ENCODE results near the gene PTPRG. TPM values are rescaled to one million over a fixed set of nuclear protein-coding genes. Genes with fewer than 3 reads are reported as not detected.

PTPRG gene
- total RNA-seq, 2 donors from 2014 or later: 23.9 to 31.6 TPM

DNA sequence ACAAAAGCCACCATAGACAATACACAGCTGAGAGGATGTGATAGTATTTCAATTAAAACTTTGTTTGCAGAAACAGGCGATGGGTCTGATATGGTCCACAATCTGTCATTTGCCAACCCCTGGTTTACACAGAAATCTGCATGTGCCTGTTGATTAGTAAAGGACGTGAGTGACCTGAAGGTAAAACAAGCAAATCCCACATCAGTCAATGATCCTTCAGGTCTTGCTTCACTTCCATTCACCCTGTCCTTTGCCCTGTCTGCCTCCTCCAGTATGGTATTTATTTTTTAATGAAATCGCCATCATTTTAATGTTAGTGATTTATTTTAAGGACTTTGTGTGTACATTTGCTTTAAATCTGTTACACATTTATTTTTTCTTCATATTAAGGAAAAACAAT lies 645.8 kb downstream of the PTPRG start:
- Histone ChIP-seq H3K36me3 (replicated peaks in 1 of 2; ENCODE audit: insufficient read depth in 1 of 2, low read depth in 2 of 2) (no peaks in the 10 kb centered on the region), H3K9me3 (no peaks in the 10 kb centered on the region), H3K4me3 (no peak overlapping the region), H3K4me1 (no peaks in the 10 kb centered on the region), H3K27ac (no peak overlapping the region), H3K27me3 (no peaks in the 10 kb centered on the region)
- no peak for TF ChIP-seq POLR2A (IDR thresholded peaks at IDR 0.05)
- TF ChIP-seq, protein P1, sequence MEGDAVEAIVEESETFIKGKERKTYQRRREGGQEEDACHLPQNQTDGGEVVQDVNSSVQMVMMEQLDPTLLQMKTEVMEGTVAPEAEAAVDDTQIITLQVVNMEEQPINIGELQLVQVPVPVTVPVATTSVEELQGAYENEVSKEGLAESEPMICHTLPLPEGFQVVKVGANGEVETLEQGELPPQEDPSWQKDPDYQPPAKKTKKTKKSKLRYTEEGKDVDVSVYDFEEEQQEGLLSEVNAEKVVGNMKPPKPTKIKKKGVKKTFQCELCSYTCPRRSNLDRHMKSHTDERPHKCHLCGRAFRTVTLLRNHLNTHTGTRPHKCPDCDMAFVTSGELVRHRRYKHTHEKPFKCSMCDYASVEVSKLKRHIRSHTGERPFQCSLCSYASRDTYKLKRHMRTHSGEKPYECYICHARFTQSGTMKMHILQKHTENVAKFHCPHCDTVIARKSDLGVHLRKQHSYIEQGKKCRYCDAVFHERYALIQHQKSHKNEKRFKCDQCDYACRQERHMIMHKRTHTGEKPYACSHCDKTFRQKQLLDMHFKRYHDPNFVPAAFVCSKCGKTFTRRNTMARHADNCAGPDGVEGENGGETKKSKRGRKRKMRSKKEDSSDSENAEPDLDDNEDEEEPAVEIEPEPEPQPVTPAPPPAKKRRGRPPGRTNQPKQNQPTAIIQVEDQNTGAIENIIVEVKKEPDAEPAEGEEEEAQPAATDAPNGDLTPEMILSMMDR (IDR thresholded peaks at IDR 0.05): no peak
- 77 to 80% methylated on average over 3 of the region's 3 CpGs for WGBS, 2 donors
- ATAC-seq (no peak), DNase-seq (no peak)
- intact Hi-C loops (cut with DNase I): no loop called here

DNA sequence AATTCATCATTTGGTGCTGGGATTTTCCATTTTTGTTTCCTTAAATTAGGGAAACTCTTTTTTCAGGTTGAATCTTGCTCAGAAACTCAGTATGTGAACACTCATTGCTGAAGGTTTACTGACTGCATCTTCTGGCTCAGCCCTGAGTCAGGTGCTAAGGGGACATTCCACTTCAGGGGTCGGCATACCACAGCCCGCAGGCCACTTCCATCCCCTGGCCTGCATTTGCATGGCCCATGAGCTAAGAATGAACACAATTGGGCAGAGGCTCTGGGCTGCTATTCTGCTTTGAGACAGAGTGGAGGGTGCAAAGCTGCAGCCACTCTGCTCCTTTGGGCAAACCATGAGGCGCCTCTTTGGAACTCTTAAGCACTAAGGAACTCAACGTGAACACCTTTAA lies 647.0 kb downstream of the PTPRG start:
- no peaks in the 10 kb centered on the region for H3K27me3 ChIP-seq
- ATAC-seq: no peak
- no peak overlapping the region for H3K4me3 ChIP-seq
- TF ChIP-seq POLR2A (IDR thresholded peaks at IDR 0.05): no peak
- TF ChIP-seq, protein P1 (IDR thresholded peaks at IDR 0.05): no peak
- no peaks in the 10 kb centered on the region for H3K4me1 ChIP-seq
- no peaks in the 10 kb centered on the region for H3K9me3 ChIP-seq
- intact Hi-C loops (cut with DNase I): no loop called here
- no peak for DNase-seq
- H3K36me3 ChIP-seq (replicated peaks in 1 of 2; ENCODE audit: insufficient read depth in 1 of 2, low read depth in 2 of 2): no peaks in the 10 kb centered on the region
- H3K27ac ChIP-seq: no peak overlapping the region
- 87 to 94% methylated on average over 4 of the region's 4 CpGs for WGBS, 2 donors

DNA sequence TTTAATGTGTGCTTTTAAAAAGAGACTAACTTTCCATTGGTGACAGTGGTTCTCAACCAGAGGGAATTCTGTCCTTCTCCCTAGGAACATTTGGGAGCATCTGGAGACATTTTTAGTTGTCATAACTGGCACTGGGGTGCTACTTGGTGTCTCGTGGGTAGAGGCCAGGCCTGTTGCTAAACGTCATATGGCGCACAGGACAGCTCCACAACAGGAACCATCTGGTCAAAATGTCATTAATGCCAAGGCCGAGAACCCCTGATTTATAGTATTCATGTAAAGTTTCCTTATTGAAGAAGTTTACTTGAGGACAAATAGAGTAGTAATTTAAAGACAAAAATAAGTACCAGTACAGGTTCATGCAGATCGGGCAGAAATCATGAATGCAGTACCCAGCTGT lies 647.7 kb downstream of the PTPRG start:
- no peak for ATAC-seq
- H3K4me3 ChIP-seq: no peak overlapping the region
- H3K4me1 ChIP-seq: no peaks in the 10 kb centered on the region
- no peak overlapping the region for H3K27ac ChIP-seq
- no peak for TF ChIP-seq POLR2A (IDR thresholded peaks at IDR 0.05)
- H3K36me3 ChIP-seq (replicated peaks in 1 of 2; ENCODE audit: insufficient read depth in 1 of 2, low read depth in 2 of 2): no peaks in the 10 kb centered on the region
- no peaks in the 10 kb centered on the region for H3K27me3 ChIP-seq
- DNase-seq: no peak
- intact Hi-C loops (cut with DNase I): no loop called here
- 65 to 85% methylated on average over 5 of the region's 5 CpGs for whole genome bisulfite sequencing, 2 donors
- no peaks in the 10 kb centered on the region for H3K9me3 ChIP-seq

DNA sequence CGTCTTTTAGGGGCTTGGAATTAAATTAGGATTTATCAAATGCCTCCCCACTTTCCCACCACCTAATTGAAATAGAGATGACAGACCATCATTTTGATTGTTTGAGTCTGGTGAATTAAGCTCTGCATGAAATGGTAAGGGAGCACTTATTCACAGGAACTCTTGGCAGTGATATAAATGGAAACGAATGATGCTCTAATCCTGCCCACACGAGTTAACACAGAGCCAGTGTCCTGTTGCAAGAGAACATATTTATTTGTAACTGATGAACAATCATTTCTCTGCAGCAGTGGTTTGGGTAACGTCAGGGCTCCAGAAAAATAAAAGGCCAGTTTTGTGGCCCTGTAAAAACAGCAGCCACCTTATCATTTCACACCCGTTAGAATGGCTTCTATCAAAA lies 648.6 kb downstream of the PTPRG start:
- ATAC-seq (no peak), DNase-seq (no peak)
- H3K4me1 ChIP-seq: no peaks in the 10 kb centered on the region
- H3K9me3 ChIP-seq: no peaks in the 10 kb centered on the region
- no peak overlapping the region for H3K27ac ChIP-seq
- no peaks in the 10 kb centered on the region for H3K27me3 ChIP-seq
- H3K36me3 ChIP-seq (replicated peaks in 1 of 2; ENCODE audit: insufficient read depth in 1 of 2, low read depth in 2 of 2): no peaks in the 10 kb centered on the region
- WGBS, 2 donors: 71% methylated on average over 5 of the region's 5 CpGs
- intact Hi-C loops (cut with DNase I): no loop called here
- TF ChIP-seq, protein P1 (IDR thresholded peaks at IDR 0.05): no peak
- TF ChIP-seq POLR2A (IDR thresholded peaks at IDR 0.05): no peak
- no peak overlapping the region for H3K4me3 ChIP-seq

DNA sequence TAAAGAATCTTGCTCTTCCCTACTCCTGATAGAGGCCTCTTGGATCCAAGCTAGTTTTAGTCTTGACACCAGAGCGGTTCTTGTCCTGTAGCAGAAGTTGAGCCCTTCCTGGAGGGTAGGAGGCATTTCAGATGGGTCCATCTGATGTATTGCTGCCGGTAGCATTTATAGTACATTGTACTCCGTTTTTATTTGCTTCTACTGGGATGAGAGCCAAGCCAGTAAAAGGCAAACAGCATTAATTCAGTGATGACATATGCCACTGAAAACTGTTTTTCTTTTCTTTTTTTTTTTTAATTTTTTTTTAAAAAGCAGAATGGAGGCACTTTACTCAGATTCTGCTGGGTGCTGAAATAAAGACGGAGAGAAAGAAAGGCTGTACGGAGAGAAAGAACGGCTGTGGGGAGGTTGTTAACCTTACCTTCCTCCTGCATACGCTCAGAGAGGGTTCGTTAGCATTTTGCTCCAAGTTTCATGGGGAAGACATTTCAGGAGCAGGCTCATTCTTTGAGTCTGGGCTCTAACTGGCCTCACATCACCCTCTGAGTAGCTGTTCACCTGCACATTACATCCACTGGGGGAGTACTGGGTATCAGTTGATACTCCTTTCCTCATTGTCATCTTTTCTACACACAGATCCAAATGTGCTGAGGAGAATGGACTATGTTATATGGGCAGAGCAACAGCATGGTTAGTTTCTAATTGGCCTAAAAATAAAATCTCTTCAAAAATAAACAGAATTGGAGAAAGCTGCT lies 650.5 kb downstream of the PTPRG start:
- ATAC-seq (no peak), DNase-seq (no peak)
- WGBS, 2 donors: 56 to 59% methylated on average over 8 of the region's 8 CpGs
- intact Hi-C loops (cut with DNase I): no loop called here
- Histone ChIP-seq H3K27me3 (no peaks in the 10 kb centered on the region), H3K9me3 (no peaks in the 10 kb centered on the region), H3K27ac (no peak overlapping the region), H3K4me3 (no peak overlapping the region), H3K4me1 (no peaks in the 10 kb centered on the region), H3K36me3 (replicated peaks in 1 of 2; ENCODE audit: insufficient read depth in 1 of 2, low read depth in 2 of 2) (no peaks in the 10 kb centered on the region)
- no peak for TF ChIP-seq POLR2A (IDR thresholded peaks at IDR 0.05)
- TF ChIP-seq, protein P1 (IDR thresholded peaks at IDR 0.05): peak in 3 of 7 experiments; percentile 17 to 24 (median 18)

Measured in body of pancreas (tissue), 4 donors.